Stimulated activated CD4-positive, alpha-beta T cell treated with anti-CD3 and anti-CD28 coated beads, Interleukin-15, amount 100 ng/mL, for 1 hour (primary cell): ENCODE data around the gene ERC1.
A peak's percentile ranks its signal among the peaks of the same experiment; 100 is the strongest.
"Not testable (repeated sequence)": the region's sequence is repeated elsewhere in the genome, so short reads cannot be mapped to it uniquely, and the experiment has no call there.

Experiments
- DNase-seq, 2 donors: peaks; one replicate each; pipeline ENCODE4 v3.0.0-alpha.2; 2020; ENCODE audit warnings: low read depth in 1 of 2, low spot score in 1 of 2

The ERC1 gene

GRCh38 chr12:1117970-1118563 lies 127.0 kb downstream of the ERC1 start:
- DNase-seq: peak; percentile 32 to 47

DNA sequence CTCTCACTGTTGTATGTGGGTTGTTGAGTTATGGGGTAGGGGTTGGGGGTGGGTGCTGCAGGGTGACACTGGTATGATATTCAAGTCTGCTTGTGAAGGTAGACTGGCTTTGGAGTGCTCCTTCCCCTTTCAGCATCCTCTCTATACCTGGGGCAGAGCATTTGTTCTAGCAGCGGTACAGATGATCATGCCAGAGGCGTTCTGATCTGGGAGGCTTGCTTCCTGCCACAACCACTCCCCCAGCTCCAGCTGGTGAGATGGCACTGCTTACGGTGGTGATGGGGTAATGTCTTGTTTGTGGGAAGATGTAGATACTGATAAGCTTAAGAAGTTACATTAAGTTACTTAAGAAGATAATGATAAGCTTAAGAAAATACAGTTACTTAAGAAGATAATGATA lies 131.8 kb downstream of the ERC1 start:
- peak in 1 of 2 donors; percentile 1 for DNase-seq

GRCh38 chr12:1126091-1126490 lies 135.1 kb downstream of the ERC1 start:
- no peak for DNase-seq

- DNase-seq: no peak
These were observed 136.0 kb downstream of the ERC1 start for GRCh38 chr12:1127021-1127420.

- no peak for DNase-seq
These were observed 139.1 kb downstream of the ERC1 start for GRCh38 chr12:1130164-1130563.

GRCh38 chr12:1130571-1130970 lies 139.5 kb downstream of the ERC1 start:
- no peak for DNase-seq

GRCh38 chr12:1131811-1132224 lies 140.8 kb downstream of the ERC1 start:
- DNase-seq: no peak

DNA sequence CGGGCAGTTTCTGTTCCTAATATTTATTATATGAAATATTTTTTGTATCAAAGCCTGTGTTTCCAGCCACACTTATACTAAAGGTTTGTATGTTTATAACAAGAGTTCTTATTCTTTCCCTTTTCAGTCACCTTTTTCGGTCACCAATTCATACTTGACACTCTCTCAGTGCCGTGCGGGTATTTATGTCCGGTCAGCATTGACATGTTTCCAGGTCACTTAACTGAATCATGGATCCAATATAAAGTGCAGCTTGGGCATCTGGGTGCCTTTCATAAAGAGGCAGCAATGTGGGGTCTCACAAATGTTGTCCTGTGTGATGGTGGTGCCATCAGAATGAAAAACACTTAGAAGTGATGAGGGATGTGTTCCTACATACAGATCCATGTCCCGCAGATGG lies 141.3 kb downstream of the ERC1 start:
- no peak for DNase-seq

DNA sequence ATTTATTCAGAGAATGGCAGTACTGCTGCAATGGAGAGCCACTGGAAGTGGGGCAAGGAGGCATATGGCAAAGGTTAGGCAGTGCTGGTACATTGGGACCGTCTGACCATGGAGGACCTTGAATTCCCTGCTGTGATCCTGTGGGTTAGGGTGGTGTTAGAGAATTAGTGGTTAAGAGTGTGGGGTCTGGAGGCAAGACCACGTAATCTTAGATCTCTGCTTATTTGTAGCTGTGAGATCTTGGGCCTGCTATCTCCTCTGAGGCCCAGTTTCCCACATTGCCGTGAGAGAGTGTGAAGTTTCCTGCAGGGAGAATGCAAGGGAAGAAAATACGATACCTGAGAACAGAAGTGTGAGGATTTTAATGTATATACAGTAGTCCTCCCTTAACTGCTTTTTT lies 147.7 kb downstream of the ERC1 start:
- no peak for DNase-seq

DNA sequence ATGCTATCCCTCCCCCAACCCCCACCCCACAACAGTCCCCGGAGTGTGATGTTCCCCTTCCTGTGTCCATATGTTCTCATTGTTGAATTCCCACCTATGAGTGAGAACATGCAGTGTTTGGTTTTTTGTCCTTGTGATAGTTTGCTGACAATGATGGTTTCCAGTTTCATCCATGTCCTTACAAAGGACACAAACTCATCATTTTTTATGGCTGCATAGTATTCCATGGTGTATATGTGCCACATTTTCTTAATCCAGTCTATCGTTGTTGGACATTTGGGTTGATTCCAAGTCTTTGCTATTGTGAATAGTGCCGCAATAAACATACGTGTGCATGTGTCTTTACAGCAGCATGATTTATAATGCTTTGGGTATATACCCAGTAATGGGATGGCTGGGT lies 155.7 kb downstream of the ERC1 start:
- DNase-seq: not testable (repeated sequence)

GRCh38 chr12:1147821-1148220 lies 156.8 kb downstream of the ERC1 start:
- DNase-seq: no peak

DNA sequence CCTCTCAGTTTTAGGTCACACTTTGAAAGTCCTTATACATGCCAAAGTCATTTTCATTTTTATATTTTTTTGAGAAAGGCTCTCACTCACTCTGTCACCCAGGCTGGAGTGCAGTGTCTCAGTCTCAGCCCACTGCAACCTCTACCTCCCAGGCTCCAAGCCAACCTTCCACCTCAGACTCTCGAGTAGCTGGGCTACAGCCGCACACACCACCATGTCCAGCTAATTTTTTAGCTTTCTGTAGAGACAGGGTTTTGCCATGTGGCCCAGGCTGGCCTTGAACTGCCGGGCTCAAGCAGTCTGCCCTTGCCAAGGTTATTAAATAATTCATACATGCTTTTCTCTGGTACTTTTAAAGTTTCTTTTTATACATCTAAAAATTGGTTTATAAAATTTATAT lies 166.0 kb downstream of the ERC1 start:
- no peak for DNase-seq

DNA sequence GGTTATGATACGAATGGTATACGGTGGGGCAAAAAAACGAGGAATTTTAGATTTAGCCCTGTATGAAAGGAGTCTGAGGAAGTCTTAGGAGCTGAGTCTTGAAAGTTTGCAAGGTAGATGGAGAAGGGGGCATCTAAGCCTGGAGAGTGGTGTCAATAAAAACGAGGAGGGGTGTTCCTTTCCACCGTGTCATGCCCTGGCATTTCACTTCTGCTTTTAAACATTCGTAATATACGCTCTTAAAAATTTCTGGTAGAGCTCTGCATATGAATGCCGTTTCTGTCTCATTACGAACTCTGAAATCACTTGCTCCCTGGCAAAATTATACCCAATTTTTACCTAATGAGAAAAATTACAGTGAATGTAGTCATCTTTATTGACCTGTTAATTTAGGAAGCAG lies 170.2 kb downstream of the ERC1 start:
- DNase-seq: no peak

DNA sequence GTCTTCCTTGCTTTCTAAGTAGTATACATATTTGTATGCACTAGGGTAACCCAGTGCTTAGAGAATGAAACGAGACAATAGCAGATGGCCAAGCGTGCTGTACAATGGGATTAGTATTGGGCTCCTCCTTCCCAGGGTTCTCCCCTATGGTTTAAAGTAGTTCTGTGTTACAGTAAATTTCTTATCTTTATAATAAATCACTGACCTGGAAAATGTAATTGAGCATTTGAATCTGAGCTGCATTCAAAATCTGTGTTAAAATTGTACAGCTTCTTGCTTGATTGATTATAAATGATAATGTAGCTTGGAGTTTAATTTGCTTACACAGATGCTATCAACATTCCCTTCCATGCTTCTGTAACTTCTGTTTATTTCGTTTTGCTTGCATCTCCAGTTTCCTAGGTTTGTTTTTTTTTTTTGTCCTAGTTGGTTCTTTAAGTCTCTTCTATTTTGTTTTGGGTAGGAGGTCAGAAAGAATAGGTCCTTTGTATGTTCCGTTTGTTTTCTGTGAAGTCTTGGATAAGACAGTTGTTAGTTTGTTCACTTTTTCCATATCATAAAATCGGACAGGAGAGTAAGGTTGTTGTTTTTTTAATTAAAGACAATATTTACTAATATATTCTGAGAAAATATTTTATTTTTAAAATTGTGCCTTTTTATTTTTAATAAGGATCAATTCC lies 171.2 kb downstream of the ERC1 start:
- DNase-seq: no peak

- DNase-seq: no peak
These were observed 176.8 kb downstream of the ERC1 start for GRCh38 chr12:1167784-1168183.

GRCh38 chr12:1170411-1170810 lies 179.4 kb downstream of the ERC1 start:
- DNase-seq: no peak

DNA sequence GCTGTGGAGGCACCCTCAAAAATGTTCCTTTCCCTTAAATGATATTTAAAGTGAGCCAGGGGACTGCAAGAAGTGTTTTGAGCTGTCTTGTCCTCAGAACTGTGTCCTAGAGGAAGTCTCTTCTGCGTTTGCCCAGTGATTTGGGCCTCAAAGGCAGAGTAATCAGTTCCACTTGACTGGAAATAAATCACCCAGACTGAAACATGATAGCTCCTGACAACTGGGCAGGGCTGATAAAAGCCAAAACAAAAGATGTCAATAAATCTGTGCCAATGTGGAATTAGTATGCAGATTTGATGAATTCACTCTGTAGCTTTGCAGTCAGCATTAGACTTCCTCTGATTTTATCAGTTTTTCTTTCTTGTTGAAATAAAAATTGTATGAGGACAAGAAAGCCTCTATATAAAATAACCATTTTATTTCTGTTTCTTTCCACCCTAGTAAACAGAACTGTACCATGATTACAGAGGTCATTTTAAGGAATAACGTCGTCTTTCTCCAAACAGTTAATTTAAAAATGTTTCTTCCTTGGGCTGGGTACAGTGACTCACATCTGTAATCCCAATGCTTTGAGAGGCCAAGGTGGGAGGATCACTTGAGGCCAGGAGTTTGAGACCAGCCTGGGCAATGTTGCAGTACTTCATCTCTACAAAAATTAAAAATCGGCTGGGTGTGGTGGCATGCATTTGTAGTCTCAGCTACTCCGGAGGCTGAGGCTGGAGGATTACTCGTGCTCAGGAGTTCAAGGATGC lies 180.8 kb downstream of the ERC1 start:
- DNase-seq: no peak

DNA sequence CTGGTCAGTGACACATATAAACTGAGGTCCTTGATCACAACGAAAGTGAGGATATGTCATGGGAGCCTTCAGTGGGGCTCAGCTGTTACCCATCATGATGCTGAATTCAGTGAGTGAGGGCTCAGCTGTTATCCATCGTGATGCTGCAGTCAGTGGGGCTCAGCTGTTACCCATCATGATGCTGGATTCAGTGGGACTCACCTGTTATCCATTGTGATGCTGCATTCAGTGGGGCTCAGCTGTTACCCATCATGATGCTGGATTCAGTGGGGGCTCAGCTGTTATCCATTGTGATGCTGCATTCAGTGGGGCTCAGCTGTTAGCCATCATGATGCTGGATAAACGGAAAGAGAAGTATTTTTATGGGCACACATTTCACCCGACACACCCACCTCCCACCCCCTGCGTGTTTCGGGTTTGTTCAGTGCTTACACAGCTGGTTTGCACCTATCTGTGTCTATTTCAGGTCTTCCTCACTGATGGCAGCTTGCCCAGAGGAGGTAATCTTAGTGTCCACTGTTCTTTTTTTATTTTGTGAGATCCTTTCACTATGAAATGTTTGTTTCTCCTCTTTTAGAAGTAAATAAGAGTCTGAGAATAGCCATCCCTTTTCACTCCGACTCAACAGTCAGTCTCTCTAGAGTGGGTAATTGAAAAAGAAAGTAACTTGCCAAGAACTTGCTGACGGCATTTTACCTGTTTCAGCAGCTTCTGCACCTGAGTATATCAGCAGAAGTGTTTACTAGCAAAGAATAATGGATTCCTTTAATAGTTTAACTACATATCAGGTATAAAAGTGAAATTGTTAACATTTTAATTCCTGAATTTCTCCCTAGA lies 183.0 kb downstream of the ERC1 start:
- no peak for DNase-seq

GRCh38 chr12:1174659-1175058 lies 183.6 kb downstream of the ERC1 start:
- DNase-seq: no peak

- no peak for DNase-seq
These were observed 185.2 kb downstream of the ERC1 start for GRCh38 chr12:1176191-1176590.

- no peak for DNase-seq
These were observed 188.1 kb downstream of the ERC1 start for GRCh38 chr12:1179128-1179527.

GRCh38 chr12:1182069-1182468 lies 191.0 kb downstream of the ERC1 start:
- no peak for DNase-seq
